Endothelial cell (in vitro differentiated cells): ENCODE measurements around the gene SMARCA2. TPM values are rescaled to one million over a fixed set of nuclear protein-coding genes. Genes with fewer than 3 reads are reported as not detected.

Experiments used
- DNase-seq: peaks from one replicate; pipeline ENCODE4 v3.0.0; 2021; ENCODE audit warnings: low spot score
- H3K27ac Mint-ChIP-seq: one replicate; pipeline ENCODE4 v1.8.0; 2021; ENCODE audit warnings: mixed read lengths, inconsistent platforms; ENCODE audit not compliant: unreplicated experiment
- H3K27me3 Mint-ChIP-seq: one replicate; pipeline ENCODE4 v1.8.0; 2021; ENCODE audit warnings: mild to moderate bottlenecking, moderate library complexity, mixed read lengths, inconsistent platforms; ENCODE audit not compliant: unreplicated experiment
- H3K36me3 Mint-ChIP-seq: one replicate; pipeline ENCODE4 v1.8.0; 2021; ENCODE audit warnings: mild to moderate bottlenecking, low read depth, mixed read lengths, inconsistent platforms; ENCODE audit not compliant: unreplicated experiment
- H3K4me1 Mint-ChIP-seq: one replicate; pipeline ENCODE4 v1.8.0; 2021; ENCODE audit warnings: mild to moderate bottlenecking, mixed read lengths, inconsistent platforms; ENCODE audit not compliant: unreplicated experiment
- H3K4me3 Mint-ChIP-seq: one replicate; pipeline ENCODE4 v1.8.0; 2021; ENCODE audit warnings: mild to moderate bottlenecking, mixed read lengths, inconsistent platforms; ENCODE audit not compliant: unreplicated experiment
- H3K9me3 Mint-ChIP-seq: one replicate; pipeline ENCODE4 v1.8.0; 2021; ENCODE audit warnings: mixed read lengths, inconsistent platforms; ENCODE audit not compliant: unreplicated experiment
- CTCF ChIP-seq: fragments of 200-600 bp; sonication (generic); IDR thresholded peaks from one replicate; pipeline ENCODE4 v1.5.0; 2021; ENCODE audit warnings: antibody characterized with exemption; ENCODE audit not compliant: unreplicated experiment
- total RNA-seq: library from RNA; stranded (reverse); fragmentation: NEBNext Ultra II Directional; extraction: Animal tissue kit (Norgen Biotek cat#: 25700); gene quantifications from one replicate; pipeline ENCODE4 v1.2.1, GENCODE V29; 2021; ENCODE audit not compliant: unreplicated experiment

The SMARCA2 gene
- total RNA-seq, 1 donor from 2014 or later: 43.7 TPM

GRCh38 chr9:2125906-2126305, 110.8 kb downstream of the SMARCA2 start:
- TF ChIP-seq CTCF: no peak
- peaks cover 11% of the 10 kb centered on the region for H3K36me3 Mint-ChIP-seq
- H3K9me3 Mint-ChIP-seq: no peaks in the 10 kb centered on the region
- H3K4me3 Mint-ChIP-seq: no peak overlapping the region
- peaks cover 7% of the 10 kb centered on the region for H3K4me1 Mint-ChIP-seq
- DNase-seq: no peak
- H3K27me3 Mint-ChIP-seq: peaks cover 3% of the 10 kb centered on the region
- no peak overlapping the region for H3K27ac Mint-ChIP-seq

GRCh38 chr9:2126331-2126803, 111.2 kb downstream of the SMARCA2 start:
- Mint-ChIP-seq H3K27ac (no peak overlapping the region), H3K4me3 (no peak overlapping the region), H3K9me3 (no peaks in the 10 kb centered on the region), H3K36me3 (peaks cover 11% of the 10 kb centered on the region), H3K4me1 (peaks cover 11% of the 10 kb centered on the region), H3K27me3 (peaks cover 3% of the 10 kb centered on the region)
- TF ChIP-seq CTCF: no peak
- DNase-seq: no peak

GRCh38 chr9:2127486-2127885, 112.3 kb downstream of the SMARCA2 start:
- Mint-ChIP-seq H3K9me3 (no peaks in the 10 kb centered on the region), H3K4me3 (no peak overlapping the region), H3K27ac (no peak overlapping the region), H3K4me1 (peaks cover 11% of the 10 kb centered on the region), H3K36me3 (peaks cover 11% of the 10 kb centered on the region), H3K27me3 (peaks cover 3% of the 10 kb centered on the region)
- TF ChIP-seq CTCF: no peak
- no peak for DNase-seq

- no peak for DNase-seq
- peaks cover 11% of the 10 kb centered on the region for H3K4me1 Mint-ChIP-seq
- H3K4me3 Mint-ChIP-seq: no peak overlapping the region
- peaks cover 3% of the 10 kb centered on the region for H3K27me3 Mint-ChIP-seq
- TF ChIP-seq CTCF: no peak
- peaks cover 11% of the 10 kb centered on the region for H3K36me3 Mint-ChIP-seq
- no peaks in the 10 kb centered on the region for H3K9me3 Mint-ChIP-seq
- H3K27ac Mint-ChIP-seq: no peak overlapping the region
Observed at GRCh38 chr9:2128141-2128540, 113.0 kb downstream of the SMARCA2 start.

- peaks cover 2% of the 10 kb centered on the region for H3K27me3 Mint-ChIP-seq
- DNase-seq: no peak
- H3K4me3 Mint-ChIP-seq: no peak overlapping the region
- peaks cover 9% of the 10 kb centered on the region for H3K36me3 Mint-ChIP-seq
- H3K27ac Mint-ChIP-seq: no peak overlapping the region
- no peaks in the 10 kb centered on the region for H3K9me3 Mint-ChIP-seq
- no peak for TF ChIP-seq CTCF
- peaks cover 11% of the 10 kb centered on the region for H3K4me1 Mint-ChIP-seq
Observed at GRCh38 chr9:2128618-2129017, 113.5 kb downstream of the SMARCA2 start.
